Stimulated activated CD8-positive, alpha-beta memory T cell treated with anti-CD3 and anti-CD28 coated beads, Interleukin-4, amount 100 ng/mL, for 4 hours (primary cell): ENCODE data around the gene JRKL.
A peak's percentile ranks its signal among the peaks of the same experiment; 100 is the strongest.

ENCODE experiments used
- DNase-seq, 2 donors: peaks; one replicate each; pipeline ENCODE4 v3.0.0-alpha.2; 2020; ENCODE audit warnings: low read depth in 2 of 2, low spot score in 1 of 2

The JRKL gene

DNA sequence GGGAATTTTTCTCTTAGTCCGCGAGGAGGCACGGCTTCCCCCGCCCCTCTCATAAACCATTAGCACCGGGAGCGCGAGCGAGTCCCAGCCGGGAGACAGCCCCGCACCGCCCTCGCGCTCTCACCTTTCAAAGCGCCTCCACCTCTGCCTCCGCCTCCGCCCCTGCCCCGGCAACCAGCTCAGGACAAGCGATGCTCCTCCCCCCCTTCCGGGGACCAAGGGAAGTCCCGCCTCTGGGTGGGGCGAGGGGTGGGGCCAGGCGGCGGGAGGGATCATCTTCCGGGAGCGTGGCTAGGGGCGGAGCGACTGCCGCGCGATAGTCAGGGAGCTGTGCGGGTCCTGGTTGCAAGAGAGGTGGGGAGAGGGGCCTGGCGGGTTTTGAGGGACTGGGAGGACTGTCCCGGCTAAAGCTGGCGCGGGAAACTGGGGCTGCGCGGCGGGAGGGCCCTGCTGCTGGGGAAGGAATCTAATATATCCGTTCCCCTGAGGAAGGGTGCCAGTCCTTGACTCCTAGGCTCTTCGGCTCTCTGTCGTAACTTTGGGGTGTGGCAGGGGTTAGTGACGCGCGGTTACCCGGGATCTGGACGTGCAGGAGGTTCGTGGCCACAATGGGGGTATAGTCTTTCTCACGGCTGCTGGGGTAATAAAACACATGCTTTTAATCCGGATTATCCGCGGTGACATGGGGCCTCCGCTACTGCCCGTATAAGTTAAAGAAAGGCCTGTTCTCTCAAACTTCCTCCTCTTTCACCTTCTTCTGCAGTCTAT lies at the start of gene JRKL, which contains the start of gene CCDC82:
TSS of gene JRKL (plus strand) at position 294 of the 768 bp plus-strand sequence. CDS start 637 bp downstream, outside the sequence.
TSS of gene CCDC82 (minus strand) at position 193 of the 768 bp plus-strand sequence. CDS start 5,165 bp downstream, outside the sequence.
- peak; percentile 96 to 98 for DNase-seq

DNA sequence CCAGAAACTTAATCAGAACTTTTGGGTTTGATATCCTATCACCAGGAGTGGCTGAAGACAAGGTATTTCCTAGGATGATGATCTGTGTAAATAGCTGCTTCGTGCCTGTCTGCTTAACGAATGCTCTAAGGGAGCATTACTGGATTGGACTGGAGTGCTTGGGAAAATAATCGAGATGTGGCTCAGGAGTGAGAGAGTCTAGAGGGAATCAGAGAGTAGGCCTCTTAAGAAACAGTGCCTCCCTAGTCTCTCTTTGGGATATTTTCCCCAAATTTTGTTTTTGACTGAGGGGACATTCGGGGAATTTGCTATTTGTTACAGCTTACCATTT lies 49.3 kb upstream of the JRKL start:
- DNase-seq = no peak

GRCh38 chr11:96341211-96342013 lies 48.4 kb upstream of the JRKL start:
- DNase-seq = peak; percentile 21 to 49

DNA sequence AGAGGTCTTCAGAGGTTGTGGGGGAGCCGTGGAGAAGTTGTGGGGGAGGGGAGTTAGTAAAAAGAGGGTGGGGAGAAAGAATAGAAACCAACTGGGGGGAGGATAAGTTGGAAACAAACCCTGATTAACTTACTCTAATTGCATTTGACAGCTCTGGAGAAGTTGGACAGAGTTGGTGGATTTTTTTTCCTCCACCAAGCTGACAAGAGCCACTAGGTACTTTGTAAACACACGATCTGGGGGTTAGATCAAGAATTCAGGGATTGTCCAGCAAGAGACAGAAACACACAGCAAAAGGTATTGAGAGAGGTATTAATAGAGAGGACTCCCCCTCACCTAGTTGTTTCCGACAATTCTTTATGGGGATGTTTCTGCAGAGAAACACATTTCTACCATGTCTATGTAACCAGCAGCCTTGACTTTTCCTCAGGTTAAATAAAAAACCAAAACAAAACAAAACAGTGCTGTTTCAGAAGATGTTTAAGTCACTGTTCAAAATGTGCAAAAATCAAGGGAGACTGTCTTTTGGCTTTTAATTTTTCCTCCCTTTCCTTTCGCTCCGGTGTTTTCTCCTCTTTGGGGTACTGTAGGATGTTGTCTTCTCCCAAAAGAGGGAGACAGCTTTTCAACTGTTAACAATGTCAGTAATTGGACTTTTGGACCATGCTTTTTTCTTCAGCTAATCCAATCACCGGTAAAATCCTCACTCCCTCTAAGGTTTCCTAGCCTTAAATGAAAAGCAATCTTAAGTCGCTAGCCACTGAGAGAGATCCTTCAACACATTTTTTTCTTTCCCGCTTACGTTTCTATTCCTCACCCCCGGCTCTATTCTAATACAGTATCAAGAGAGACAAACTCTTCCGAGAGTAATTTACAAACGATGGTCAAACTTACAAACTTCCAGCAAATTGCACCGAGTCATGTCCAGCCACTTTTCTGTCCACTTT lies 47.5 kb upstream of the JRKL start:
- no peak for DNase-seq

DNA sequence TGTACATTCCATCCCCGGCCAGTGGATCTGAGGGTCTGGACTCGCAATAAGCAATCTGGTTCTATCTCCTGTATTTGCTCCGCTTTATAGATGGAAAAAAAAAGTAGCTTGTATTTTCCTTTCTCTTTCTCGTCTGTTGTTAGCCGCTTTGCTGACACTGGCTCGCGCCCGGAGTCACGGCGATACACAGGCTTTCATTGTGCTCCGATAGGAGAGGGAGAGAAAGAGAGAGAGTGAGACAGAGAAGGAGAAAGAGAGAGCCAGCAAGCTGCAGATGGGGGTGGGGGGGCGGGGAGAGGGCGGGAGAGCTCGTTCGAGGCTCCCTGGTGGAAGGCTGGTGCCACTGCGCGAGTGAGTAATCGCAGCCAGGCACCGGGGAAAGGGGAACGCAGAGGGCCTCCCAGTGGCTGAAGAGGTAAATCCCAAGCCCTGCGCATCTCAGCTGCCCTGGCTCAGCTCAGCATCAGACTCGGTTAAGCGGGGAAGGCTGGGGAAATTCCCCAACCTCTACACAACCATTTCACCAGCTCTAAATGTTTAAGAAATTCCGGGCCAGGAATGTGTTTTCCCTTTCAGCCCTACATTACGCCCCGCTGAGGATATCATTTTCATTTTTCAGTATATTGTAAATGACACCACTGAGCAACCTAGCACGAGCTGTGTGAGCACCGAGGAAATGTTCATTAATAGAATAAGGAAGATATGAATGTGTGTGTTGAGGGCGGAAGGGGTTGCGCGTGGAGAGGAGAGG lies 46.7 kb upstream of the JRKL start, which contains the start of gene MAML2:
TSS of gene MAML2 (minus strand) at position 235 of the 751 bp plus-strand sequence. CDS start 1,300 bp downstream, outside the sequence.
- peak; percentile 75 to 84 for DNase-seq

- no peak for DNase-seq
Measured at GRCh38 chr11:96356848-96357247, 33.0 kb upstream of the JRKL start.

GRCh38 chr11:96357794-96358193 lies 32.0 kb upstream of the JRKL start:
- DNase-seq = no peak

GRCh38 chr11:96358321-96358720 lies 31.5 kb upstream of the JRKL start:
- no peak for DNase-seq

GRCh38 chr11:96361778-96362177 lies 28.0 kb upstream of the JRKL start:
- no peak for DNase-seq

DNA sequence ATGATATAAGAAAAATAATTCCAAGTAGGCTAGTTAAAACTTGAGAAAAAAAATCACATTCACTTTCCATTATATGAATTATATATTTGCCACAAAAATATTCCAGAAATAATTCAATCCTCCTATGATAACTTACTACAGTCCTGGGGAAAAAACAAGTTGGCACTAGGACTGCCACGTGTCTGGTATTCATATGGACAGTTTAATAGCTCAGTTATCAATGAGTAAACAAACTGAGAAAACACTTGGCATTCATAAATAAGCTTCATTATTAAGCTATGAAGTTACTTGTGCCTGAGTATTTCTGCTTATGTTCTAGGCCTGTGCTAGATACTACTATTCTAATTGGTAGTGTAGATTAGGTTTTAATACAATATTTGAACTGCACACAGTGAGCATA lies 24.3 kb upstream of the JRKL start:
- no peak for DNase-seq

DNA sequence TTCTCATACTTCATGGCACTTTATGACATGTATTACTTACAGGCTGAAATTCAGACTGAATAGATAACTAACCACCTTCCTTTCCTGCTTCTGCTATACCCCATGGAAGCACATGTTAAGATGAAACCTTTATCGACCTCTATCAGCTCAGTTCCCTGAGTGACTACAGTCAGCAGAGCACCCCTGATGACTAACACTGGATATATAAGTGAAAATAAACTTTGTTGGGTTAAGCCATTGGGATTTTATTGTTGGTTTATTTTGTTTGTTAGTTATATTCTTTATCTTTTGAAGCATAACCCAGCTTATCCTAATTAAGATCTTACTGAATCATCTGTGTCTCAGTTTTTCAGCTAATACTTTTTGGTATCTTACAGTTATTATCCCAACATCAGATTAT lies 23.8 kb upstream of the JRKL start:
- DNase-seq = no peak

DNA sequence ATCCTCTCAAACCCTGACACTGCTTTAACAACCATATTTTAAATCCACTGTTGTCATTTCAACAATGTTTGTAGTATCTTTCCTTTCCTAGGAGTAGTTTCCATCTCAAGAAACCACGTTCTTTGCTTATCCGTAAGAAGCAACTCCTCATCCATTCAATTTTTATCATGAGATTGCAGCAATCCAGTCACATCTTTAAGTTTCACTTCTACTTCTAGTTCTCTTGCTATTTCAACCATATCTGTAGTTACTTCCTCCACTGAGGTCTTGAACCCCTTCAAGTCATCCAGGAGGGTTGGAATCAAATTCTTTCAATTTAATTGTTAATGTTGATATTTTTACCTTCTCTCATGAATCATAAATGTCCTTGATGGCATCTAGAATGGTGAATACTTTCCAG lies 22.5 kb upstream of the JRKL start:
- DNase-seq = no peak

GRCh38 chr11:96373826-96374225 lies 16.0 kb upstream of the JRKL start:
- DNase-seq = no peak

DNA sequence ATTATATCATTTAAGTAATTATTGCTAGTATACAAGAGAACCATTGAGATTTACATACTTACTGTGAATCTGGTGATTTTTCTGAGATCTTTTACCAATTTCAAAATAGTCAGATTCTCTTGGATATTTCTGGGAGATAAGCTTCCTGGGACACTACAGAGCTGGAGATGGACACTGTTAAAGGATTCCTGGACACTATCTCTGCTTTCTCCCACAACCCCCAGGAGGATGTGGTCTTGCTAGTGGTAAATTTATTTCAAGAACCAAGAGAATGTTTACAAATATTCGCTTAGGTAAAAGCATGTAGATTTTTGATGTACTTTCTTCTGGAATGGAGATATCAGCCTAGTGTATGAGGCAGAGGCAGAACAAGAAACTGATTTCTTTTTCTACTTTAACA lies 13.0 kb upstream of the JRKL start:
- DNase-seq = no peak

- DNase-seq = no peak
Measured at GRCh38 chr11:96384156-96384555, 5.7 kb upstream of the JRKL start.

- DNase-seq = no peak
Measured at GRCh38 chr11:96385187-96385586, 4.6 kb upstream of the JRKL start.

- DNase-seq = no peak
Measured at GRCh38 chr11:96388891-96389719, 708 bp upstream of the JRKL start.

GRCh38 chr11:96390488-96390792 lies 627 bp downstream of the JRKL start:
- DNase-seq = no peak

DNA sequence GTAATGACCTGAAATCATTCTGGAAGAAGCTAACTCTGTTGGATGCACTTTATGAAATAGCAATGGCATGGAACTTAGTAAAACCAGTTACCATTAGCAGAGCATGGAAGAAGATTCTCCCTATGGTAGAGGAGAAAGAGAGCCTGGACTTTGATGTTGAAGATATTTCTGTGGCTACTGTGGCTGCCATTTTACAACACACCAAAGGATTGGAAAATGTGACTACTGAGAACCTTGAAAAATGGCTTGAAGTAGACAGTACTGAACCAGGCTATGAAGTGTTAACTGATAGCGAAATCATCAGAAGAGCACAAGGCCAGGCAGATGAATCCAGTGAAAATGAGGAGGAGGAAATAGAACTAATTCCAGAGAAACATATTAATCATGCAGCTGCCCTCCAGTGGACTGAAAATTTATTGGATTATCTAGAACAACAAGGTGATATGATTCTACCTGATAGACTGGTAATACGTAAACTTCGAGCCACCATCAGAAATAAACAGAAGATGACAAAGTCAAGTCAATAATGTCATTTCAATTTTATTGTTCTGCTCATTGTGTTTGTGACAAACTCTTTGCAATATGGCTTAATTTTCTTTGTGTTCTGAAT lies 2.0 kb downstream of the JRKL start:
- no peak for DNase-seq
